ENCODE measurements around the gene ARMC12. TPM values are rescaled to one million over a fixed set of nuclear protein-coding genes. Genes with fewer than 3 reads are reported as not detected.

The ARMC12 gene
- total and polyA plus RNA-seq, 2 of the 13 experiments (the other 11 are each of a cell fraction or from before 2014, with no cell fraction given): 1.3 TPM; not detected in 1

- TF ChIP-seq ZNF646 (CRISPR knock-in tag; IDR thresholded peaks at IDR 0.05) (no peak), ZNF367 (CRISPR knock-in tag; IDR thresholded peaks at IDR 0.05; ENCODE audit: borderline replicate concordance) (peak; percentile 10; the same call in 1 of the 2 replicates), RARG (CRISPR knock-in tag; IDR thresholded peaks at IDR 0.05; ENCODE audit: low read depth) (no peak), ZC3H4 (CRISPR knock-in tag; IDR thresholded peaks at IDR 0.05; ENCODE audit: borderline replicate concordance) (no peak), TBL1XR1 (IDR thresholded peaks at IDR 0.05; ENCODE audit: borderline replicate concordance, low read length, partially characterized antibody) (no peak), KAT7 (CRISPR knock-in tag; IDR thresholded peaks at IDR 0.05; ENCODE audit: borderline replicate concordance) (no peak; the same call in 1 of the 2 replicates), SP2 (CRISPR knock-in tag; IDR thresholded peaks at IDR 0.05) (no peak), PITX1 (CRISPR knock-in tag; IDR thresholded peaks at IDR 0.05) (peak; percentile 9; the same call in 1 of the 2 replicates), NRL (CRISPR knock-in tag; IDR thresholded peaks at IDR 0.05; ENCODE audit: borderline replicate concordance) (peak; percentile 92; the same call in 1 of the 2 replicates), TERF1 (CRISPR knock-in tag; IDR thresholded peaks at IDR 0.05) (no peak), MYNN (CRISPR knock-in tag; IDR thresholded peaks at IDR 0.05; ENCODE audit: low read depth) (no peak), ZNF138 (CRISPR knock-in tag; IDR thresholded peaks at IDR 0.05; ENCODE audit: low read depth) (peak; percentile 20; the same call in 1 of the 2 replicates), ZXDC (CRISPR knock-in tag; IDR thresholded peaks at IDR 0.05) (no peak), CBFB (CRISPR knock-in tag; IDR thresholded peaks at IDR 0.05) (peak; percentile 27), TMF1 (CRISPR knock-in tag; IDR thresholded peaks at IDR 0.05; ENCODE audit: low read depth) (peak; percentile 45; the same call in 1 of the 2 replicates), FOXP4 (CRISPR knock-in tag; IDR thresholded peaks at IDR 0.05) (no peak)
Observed at GRCh38 chr6:35731414-35731735, 5.5 kb upstream of the ARMC12 start (continued).

All from HepG2 (cell line).